Uterus (tissue), 2 donors: ENCODE measurements around the gene CBFA2T2.

Source experiments
- CTCF ChIP-seq, 4 experiments: fragments of 200-600 bp in 2 of 4; fragments of 450-650 bp in 2 of 4; sonication (generic) in 2 of 4; IDR thresholded peaks; one replicate each; pipeline ENCODE4 v1.5.1; 2016 to 2019; ENCODE audit warnings: antibody characterized with exemption in 4 of 4, mild to moderate bottlenecking in 2 of 4, moderate library complexity in 1 of 4
- POLR2A ChIP-seq, 2 donors: fragments of 450-650 bp; IDR thresholded peaks; one replicate each; pipeline ENCODE4 v1.6.1; 2016; ENCODE audit warnings: antibody characterized with exemption in 2 of 2, mild to moderate bottlenecking in 1 of 2, moderate library complexity in 1 of 2

- TF ChIP-seq CTCF (IDR thresholded peaks at IDR 0.05) (no peak), POLR2A (IDR thresholded peaks at IDR 0.05) (no peak)
Measured at GRCh38 chr20:33672426-33673113, 182.7 kb downstream of the CBFA2T2 start.
